Measurements from ENCODE around the gene MPDU1. TPM values are rescaled to one million over a fixed set of nuclear protein-coding genes. Genes with fewer than 3 reads are reported as not detected.

The MPDU1 gene
- total and polyA plus RNA-seq, 2 of the 13 experiments (the other 11 are each of a cell fraction or from before 2014, with no cell fraction given) = 112 to 167 TPM

GRCh38 chr17:7579001-7579833, 4.4 kb upstream of the MPDU1 start, which contains the start of gene CD68 (continued):
- TF ChIP-seq SIX1 (CRISPR knock-in tag; IDR thresholded peaks at IDR 0.05; ENCODE audit: borderline replicate concordance) (0 out of 2 replicates have a peak, but pooled peaks have one; percentile 35), FOXA1 (IDR thresholded peaks at IDR 0.05) (no peak), FOXA1 (CRISPR knock-in tag; IDR thresholded peaks at IDR 0.05) (peak; percentile 84), SIN3B (IDR thresholded peaks at IDR 0.05; ENCODE audit: low read length) (no peak), ZSCAN25 (CRISPR knock-in tag; IDR thresholded peaks at IDR 0.05) (peak; percentile 63; the same call in 1 of the 2 replicates), ZNF205 (CRISPR knock-in tag; IDR thresholded peaks at IDR 0.05) (0 out of 2 replicates have a peak, but pooled peaks have one; percentile 21), TBP (CRISPR knock-in tag; IDR thresholded peaks at IDR 0.05) (0 out of 2 replicates have a peak, but pooled peaks have one; percentile 26), MXD4 (CRISPR knock-in tag; IDR thresholded peaks at IDR 0.05) (peak; percentile 70; the same call in 1 of the 2 replicates), ZNF672 (CRISPR knock-in tag; IDR thresholded peaks at IDR 0.05) (0 out of 2 replicates have a peak, but pooled peaks have one; percentile 58), ZNF776 (CRISPR knock-in tag; IDR thresholded peaks at IDR 0.05) (peak; percentile 42; the same call in 1 of the 2 replicates), ZNF572 (CRISPR knock-in tag; IDR thresholded peaks at IDR 0.05) (peak; percentile 60; the same call in 1 of the 2 replicates), MLXIP (CRISPR knock-in tag; IDR thresholded peaks at IDR 0.05; ENCODE audit: borderline replicate concordance) (no peak), HES4 (CRISPR knock-in tag; IDR thresholded peaks at IDR 0.05; ENCODE audit: borderline replicate concordance) (0 out of 2 replicates have a peak, but pooled peaks have one; percentile 38), GLMP (CRISPR knock-in tag; IDR thresholded peaks at IDR 0.05; ENCODE audit: borderline replicate concordance) (no peak), HBP1 (CRISPR knock-in tag; IDR thresholded peaks at IDR 0.05; ENCODE audit: low read depth) (no peak), ZSCAN20 (CRISPR knock-in tag; IDR thresholded peaks at IDR 0.05; ENCODE audit: borderline replicate concordance) (peak; percentile 63; the same call in 1 of the 2 replicates), ATF2 (CRISPR knock-in tag; IDR thresholded peaks at IDR 0.05) (peak; percentile 42; the same call in 1 of the 2 replicates), ZMYM2 (CRISPR knock-in tag; IDR thresholded peaks at IDR 0.05) (peak; percentile 44; the same call in 1 of the 2 replicates), DPF2 (CRISPR knock-in tag; IDR thresholded peaks at IDR 0.05; ENCODE audit: borderline replicate concordance, low read depth) (0 out of 2 replicates have a peak, but pooled peaks have one; percentile 8), SAFB2 (CRISPR knock-in tag; IDR thresholded peaks at IDR 0.05; ENCODE audit: borderline replicate concordance, low read depth) (peak; percentile 71), STAG1 (CRISPR knock-in tag; IDR thresholded peaks at IDR 0.05) (no peak)

Measured in HepG2 (cell line).